HT-29 (cell line): ENCODE measurements around the gene USF1. TPM values are rescaled to one million over a fixed set of nuclear protein-coding genes. Genes with fewer than 3 reads are reported as not detected.
"Not testable (repeated sequence)": the region's sequence is repeated elsewhere in the genome, so short reads cannot be mapped to it uniquely, and the experiment has no call there.

Experiments
- DNase-seq: peaks from one replicate; pipeline ENCODE4 v3.0.0-alpha.2; 2015; ENCODE audit warnings: low spot score
- total RNA-seq: library from RNA; depleted of rRNA; stranded (reverse); fragments of >200 nt; shearing (Covaris generic); gene quantifications from 2 replicates; pipeline ENCODE4 v1.2.3, GENCODE V29; 2014

USF1 gene
- total RNA-seq, 1 experiment from 2014 or later, result 79.3 TPM

DNA sequence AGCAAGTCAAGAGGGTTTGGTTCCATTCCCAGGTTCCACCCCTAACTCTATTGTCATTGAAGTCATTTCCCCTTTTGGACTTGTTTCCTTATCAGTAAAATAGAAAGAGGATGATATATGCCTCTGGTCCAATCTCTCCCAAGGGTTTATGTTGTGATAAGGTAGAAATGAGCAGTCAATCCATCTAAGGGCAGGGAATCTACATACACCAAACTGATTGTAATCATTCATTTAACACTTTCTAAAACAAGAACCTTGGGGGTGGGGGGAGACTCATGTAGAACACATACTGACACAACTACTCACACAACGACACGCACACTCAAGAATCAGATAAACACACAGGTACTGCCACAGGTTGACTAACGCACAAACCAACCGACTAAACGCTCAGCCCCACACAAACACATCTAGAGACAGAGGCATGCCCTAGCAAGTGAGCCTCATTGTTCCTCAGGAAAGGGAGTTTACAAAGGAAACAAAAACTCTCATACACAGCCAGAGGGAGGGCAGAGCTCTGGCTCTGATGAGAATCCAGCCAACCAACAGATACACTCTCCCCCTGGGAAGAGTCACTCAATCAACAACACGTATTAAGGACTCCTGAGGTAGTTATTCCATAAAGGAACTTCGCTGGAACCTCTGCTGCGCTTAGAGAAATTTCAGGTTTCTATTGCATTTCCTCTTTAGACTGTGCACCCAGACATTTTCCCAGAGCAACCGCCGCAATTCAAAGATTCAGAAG lies 25.9 kb downstream of the USF1 start:
- peak; percentile 57 for DNase-seq

- DNase-seq, result not testable (repeated sequence)
Measured at GRCh38 chr1:161019111-161019660, 26.6 kb downstream of the USF1 start.

DNA sequence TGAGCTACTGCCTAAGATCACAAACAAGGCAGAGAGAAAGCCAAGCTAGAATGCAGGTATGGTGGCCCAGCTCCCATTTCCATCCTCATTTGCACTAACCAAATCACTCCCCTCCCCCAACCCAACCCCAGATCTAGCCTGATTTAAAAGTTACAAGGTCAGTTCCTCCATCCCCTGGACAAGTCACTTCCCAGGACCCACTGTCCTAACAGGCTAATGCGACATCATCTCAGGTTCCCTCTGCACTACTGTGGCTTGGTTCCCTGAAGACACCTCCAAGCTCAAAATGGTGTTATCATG lies 27.2 kb downstream of the USF1 start:
- no peak for DNase-seq

- no peak for DNase-seq
Measured at GRCh38 chr1:161017756-161018630, 27.8 kb downstream of the USF1 start.

DNA sequence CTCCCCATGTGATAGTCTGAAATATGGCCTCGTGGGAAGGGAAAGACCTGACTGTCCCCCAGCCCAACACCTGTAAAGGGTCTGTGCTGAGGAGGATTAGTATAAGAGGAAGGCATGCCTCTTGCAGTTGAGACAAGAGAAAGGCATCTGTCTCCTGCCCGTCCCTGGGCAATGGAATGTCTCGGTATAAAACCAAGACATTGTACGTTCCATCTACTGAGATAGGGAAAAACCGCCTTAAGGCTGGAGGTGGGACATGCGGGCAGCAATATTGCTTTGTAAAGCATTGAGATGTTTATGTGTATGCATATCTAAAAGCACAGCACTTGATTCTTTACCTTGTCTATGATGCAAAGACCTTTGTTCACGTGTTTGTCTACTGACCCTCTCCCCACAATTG lies 28.6 kb downstream of the USF1 start:
- DNase-seq, result not testable (repeated sequence)

DNA sequence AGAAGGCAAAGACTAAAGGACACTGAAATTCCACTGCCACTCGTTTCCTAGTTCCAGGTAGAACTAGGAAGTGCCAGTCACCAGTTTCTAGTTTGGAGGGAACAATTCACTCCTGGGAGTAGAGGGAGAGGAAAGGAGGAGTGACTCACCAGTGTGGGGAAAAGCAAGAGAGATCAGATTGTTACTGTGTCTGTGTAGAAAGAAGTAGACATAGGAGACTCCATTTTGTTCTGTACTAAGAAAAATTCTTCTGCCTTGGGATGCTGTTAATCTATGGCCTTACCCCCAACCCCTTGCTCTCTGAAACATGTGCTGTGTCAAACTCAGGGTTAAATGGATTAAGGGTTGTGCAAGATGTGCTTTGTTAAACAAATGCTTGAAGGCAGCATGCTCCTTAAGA lies 29.1 kb downstream of the USF1 start:
- peak; percentile 25 for DNase-seq

GRCh38 chr1:161013488-161014230 lies 32.1 kb downstream of the USF1 start:
- peak; percentile 96 for DNase-seq

GRCh38 chr1:161013131-161013487 lies 32.7 kb downstream of the USF1 start:
- no peak for DNase-seq

DNA sequence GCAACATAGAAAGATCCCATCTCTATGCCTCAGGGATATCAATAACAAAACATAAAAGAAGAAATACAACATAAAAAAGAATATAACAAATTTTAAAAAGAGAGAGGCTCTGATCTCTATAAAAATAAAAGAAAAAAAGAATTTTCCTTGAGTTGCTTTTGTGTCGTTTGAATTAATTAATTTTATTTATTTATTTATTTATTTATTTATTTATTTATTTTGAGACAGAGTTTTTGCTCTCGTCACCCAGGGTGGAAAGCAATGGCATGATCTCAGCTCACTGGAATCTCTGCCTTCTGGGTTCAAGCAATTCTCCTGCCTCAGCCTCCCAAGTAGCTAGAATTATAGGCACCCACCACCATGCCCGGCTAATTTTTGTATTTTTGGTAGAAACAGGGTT lies 33.4 kb downstream of the USF1 start:
- no peak for DNase-seq

GRCh38 chr1:161009602-161010211 lies 36.1 kb downstream of the USF1 start:
- no peak for DNase-seq

DNA sequence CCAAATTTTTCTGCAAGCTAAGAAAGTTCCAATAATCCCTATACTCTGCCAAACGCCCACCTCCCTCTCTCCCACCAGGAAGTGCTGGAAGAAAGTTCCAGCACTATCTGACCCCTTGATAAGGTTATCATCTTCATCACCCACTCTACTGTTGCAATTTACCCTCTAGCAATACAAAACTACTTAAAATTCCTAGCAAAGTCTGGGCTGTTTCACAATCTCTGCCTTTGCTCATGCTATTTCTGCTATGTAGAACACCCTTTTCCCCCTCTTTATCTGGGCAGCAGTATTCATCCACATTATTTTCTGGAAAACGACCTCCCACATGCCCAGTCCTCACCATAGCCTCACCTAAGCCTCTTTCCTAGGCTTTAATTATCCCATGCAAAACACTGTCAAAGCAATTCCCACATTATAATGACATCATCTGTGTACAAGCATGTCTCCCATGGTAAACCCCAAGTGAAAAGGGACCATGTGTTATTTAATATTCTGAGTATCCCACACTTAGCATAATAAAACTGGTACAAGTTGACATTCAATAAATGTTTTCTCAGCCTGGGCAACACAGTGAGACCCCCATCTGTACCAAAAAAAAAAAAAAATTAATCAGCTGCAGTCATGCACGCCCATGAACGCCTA lies 36.8 kb downstream of the USF1 start:
- DNase-seq, result no peak

DNA sequence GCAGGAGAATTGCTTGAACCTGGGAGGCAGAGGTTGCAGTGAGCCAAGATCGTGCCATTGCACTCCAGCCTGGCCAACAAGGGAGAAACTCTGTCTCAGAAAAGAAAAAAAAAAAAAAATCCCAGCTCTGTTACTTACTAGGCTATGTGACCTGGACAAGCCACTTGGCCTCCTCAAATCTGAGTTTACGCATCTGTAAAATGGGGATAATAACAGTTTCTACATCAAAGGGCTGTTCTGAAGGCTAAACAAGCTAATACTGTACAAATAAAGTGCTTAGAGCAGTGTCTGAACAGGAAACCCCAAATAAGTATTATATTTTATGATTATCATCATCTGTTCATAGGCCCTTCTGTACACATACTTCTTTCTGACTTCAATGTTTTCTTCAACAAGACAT lies 38.4 kb downstream of the USF1 start:
- no peak for DNase-seq

- no peak for DNase-seq
Measured at GRCh38 chr1:161006563-161006962, 39.2 kb downstream of the USF1 start.

DNA sequence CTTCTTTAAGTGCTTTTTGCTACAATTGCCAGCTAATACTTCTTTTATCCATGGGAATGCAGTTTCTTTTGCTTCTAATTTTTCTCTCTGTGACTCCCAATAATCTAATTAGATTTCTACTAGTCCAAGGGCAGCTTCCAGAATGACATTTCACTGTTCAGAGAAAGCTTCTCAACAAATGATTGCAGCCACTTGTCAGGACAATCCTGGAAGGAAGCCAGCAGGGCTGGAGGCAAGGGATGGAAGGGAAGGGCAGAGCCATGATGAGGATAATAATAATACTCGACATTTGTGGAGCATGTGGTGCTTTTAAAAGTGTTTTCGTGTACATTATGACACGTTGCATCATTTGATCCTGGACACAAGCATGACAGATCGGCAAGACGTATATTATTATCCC lies 44.3 kb downstream of the USF1 start:
- no peak for DNase-seq

- no peak for DNase-seq
Measured at GRCh38 chr1:161000736-161001480, 44.9 kb downstream of the USF1 start.

DNA sequence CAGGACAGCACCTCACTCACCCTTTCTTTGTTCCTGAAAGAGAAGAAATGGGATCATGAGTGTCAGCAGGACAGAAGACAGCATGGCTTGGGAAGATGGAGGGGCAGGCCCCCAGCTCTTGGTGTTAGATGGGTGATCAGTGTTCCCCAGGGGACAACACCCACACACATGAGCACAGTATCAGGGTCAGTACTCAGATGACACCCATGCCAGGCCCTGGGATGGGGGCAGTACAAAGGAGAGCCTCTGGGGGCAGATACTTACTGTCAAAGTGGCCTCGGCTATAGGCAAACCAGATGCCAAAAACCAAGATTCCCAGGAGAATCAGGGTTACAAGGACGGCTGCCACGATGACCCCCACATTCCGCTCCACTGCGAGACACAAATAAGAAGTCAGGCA lies 46.4 kb downstream of the USF1 start:
- no peak for DNase-seq

GRCh38 chr1:160997323-160998038 lies 48.3 kb downstream of the USF1 start:
- peak; percentile 81 for DNase-seq

GRCh38 chr1:160996178-160996577 lies 49.6 kb downstream of the USF1 start:
- DNase-seq, result no peak

GRCh38 chr1:160993544-160994193 lies 52.1 kb downstream of the USF1 start:
- peak; percentile 70 for DNase-seq
